ENCODE measurements around the gene OCIAD1. TPM values are rescaled to one million over a fixed set of nuclear protein-coding genes. Genes with fewer than 3 reads are reported as not detected.
A peak's percentile ranks its signal among the peaks of the same experiment; 100 is the strongest.
"Not testable (repeated sequence)": the region's sequence is repeated elsewhere in the genome, so short reads cannot be mapped to it uniquely, and the experiment has no call there.

OCIAD1 gene
- total RNA-seq, 2 donors from 2014 or later, result 94.5 to 112 TPM

DNA sequence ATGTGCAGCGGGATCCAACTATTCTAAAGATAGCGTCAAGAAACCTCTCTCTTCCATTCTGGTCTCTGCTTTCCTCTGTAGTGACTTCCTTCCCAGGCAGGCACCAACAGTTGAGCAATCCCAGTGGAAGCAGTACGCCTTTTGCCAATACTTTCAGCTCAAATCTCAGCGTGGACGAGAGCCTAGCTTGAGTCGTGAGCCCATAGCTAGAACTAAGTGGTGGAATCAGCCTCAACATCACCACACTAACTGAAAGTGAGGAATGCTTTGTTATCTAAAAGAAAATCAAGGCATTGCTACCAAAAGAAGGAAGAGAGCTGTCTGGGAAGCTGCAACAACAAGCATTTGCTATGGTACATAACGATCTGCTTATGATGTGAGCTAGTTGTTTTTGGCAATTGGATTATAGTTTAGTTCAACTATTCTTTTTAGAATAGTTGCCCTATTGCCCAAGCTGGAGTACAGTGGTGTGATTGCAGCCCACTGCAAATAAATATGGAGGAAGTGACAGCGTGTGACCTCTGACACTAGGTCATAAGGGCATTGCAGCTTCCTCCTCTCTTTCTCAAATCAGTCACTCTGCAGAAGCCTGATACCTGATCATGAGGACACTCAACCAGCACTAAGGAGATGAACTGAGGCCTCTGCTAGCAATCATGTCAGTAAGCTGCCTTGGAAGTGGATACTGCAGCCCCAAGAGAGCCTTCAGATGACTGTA is 26.1 kb upstream of the OCIAD1 start:
- DNase-seq (ENCODE audit: low spot score in 2 of 2) (no peak), ATAC-seq (no peak)
- no peak overlapping the region for H3K27ac Mint-ChIP-seq
- no peaks in the 10 kb centered on the region for H3K36me3 Mint-ChIP-seq
- H3K9me3 Mint-ChIP-seq, result no peaks in the 10 kb centered on the region

DNA sequence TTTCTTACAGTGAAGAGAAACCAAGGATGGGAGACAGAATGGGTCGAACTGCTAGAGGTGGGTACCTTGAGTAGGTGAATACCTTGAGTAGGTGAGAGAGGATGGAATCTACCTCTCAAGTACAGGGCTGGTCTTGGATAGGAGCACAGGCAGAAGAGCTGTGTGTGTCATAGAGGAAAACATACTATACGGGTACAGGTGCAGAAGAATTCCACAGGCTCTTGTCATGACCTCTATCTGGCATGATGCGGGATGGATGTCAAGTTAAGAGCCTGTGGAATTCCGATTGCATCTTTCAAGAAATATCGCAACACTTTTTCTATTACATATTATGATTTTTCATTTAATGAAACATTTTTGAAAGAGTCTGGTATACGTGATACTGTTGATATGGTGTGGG is 18.0 kb upstream of the OCIAD1 start:
- DNase-seq (ENCODE audit: low spot score in 2 of 2) (no peak), ATAC-seq (no peak)
- Mint-ChIP-seq H3K36me3 (no peaks in the 10 kb centered on the region), H3K9me3 (no peaks in the 10 kb centered on the region), H3K27ac (no peak overlapping the region)

DNA sequence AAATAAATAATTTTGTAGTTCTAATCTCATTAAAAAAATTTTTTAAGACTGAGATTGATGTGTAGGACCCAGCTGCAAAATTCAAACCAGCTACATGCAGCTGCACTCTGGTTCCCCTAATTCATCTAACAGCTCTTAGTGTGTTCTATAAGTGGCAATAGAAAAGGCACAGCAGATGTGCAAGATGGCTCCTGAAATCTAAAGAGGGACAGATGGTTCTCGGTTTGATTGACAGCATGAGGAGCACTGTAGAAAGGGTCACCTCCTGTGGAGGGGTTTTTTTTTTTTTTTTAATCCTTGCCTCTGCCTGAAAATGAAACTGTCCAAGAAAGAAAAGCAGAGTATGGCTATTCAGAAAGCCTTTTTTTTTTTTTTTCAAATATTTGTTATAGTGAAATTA is 16.9 kb upstream of the OCIAD1 start:
- no peak for DNase-seq (ENCODE audit: low spot score in 2 of 2)
- no peak for ATAC-seq
- no peak overlapping the region for H3K27ac Mint-ChIP-seq
- H3K36me3 Mint-ChIP-seq, result no peaks in the 10 kb centered on the region
- no peaks in the 10 kb centered on the region for H3K9me3 Mint-ChIP-seq

DNA sequence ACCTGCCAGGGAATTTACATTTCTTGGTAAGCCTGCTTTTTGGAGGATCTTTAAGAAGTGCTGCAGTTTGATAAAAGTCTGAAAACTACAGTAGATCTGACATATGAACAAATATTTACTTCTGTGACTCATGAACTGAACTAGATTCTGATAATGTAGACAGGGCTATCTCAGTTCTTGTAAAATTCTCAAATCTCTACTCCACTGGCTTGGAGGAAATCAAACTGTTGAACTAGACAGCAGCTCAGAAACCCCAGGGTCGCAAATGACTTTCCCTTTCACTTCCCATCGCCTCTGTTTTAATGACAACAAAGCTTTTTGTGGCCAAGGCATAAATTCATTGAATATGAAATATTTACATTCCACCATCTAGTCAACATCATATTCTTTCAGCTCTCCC is 15.4 kb upstream of the OCIAD1 start:
- no peak for ATAC-seq

DNA sequence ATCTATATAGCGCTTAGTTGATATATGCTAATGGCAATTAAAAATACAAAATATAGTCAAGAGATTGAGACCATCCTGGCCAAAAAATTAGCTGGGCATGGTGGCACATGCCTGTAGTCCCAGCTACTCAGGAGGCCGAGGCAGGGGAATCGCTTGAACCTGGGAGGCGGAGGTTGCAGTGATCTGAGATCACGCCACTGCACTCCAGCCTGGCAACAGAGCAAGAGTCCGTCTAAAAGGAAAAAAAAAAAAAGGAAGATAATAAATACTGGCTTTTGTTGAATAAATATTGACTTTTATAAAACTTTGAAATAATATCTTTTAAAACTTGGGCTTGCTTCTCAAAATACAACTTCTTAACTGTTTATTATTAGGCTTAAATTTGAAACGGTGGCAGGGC is 14.6 kb upstream of the OCIAD1 start:
- not testable (repeated sequence) for H3K36me3 Mint-ChIP-seq; ATAC-seq; H3K27ac Mint-ChIP-seq; DNase-seq (ENCODE audit: low spot score in 2 of 2); H3K9me3 Mint-ChIP-seq

More for the DNA sequence above, 15.4 kb upstream of the OCIAD1 start:
- no peak for DNase-seq (ENCODE audit: low spot score in 2 of 2)
- Mint-ChIP-seq H3K36me3 (peaks cover 0 to 5% of the 10 kb centered on the region in 2 donors), H3K27ac (no peak overlapping the region), H3K9me3 (peaks cover 0 to 6% of the 10 kb centered on the region in 2 donors)

DNA sequence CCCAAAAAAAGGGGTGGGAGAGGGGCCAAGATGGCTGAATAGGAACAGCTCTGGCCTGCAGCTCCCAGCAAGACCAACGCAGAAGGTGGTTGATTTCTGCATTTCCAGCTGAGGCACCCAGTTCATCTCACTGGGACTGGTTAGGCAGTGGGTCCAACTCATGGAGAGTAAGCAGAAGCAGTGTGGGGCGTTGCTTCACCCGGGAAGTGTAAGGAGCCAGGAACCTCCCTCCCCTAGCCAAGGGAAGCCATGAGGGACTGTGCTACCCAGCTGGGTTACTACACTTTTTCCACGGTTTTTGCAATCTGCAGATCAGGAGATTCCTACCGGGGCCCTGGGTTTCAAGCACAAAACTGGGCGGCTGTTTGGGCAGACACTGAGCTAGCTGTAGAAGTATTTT is 13.9 kb upstream of the OCIAD1 start:
- Mint-ChIP-seq H3K27ac (no peak overlapping the region), H3K9me3 (peaks cover 0 to 6% of the 10 kb centered on the region in 2 donors), H3K36me3 (peaks cover 0 to 5% of the 10 kb centered on the region in 2 donors)
- no peak for ATAC-seq
- no peak for DNase-seq (ENCODE audit: low spot score in 2 of 2)

DNA sequence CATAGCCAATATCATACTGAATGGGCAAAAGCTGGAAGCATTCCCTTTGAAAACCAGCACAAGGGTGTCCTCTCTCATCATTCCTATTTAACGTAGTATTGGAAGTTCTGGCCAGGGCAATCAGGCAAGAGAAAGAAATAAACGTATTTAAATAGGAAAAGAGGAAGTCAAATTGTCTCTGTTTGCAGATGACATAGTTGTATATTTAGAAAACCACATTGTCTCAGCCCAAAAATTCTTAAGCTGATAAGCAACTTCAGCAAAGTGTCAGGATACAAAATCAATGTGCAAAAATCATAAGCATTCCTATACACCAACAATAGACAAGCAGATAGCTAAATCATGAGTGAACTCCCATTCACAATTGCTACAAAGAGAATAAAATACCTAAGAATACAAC is 9.5 kb upstream of the OCIAD1 start:
- not testable (repeated sequence) for H3K27ac Mint-ChIP-seq; H3K36me3 Mint-ChIP-seq; H3K9me3 Mint-ChIP-seq; DNase-seq (ENCODE audit: low spot score in 2 of 2); ATAC-seq

DNA sequence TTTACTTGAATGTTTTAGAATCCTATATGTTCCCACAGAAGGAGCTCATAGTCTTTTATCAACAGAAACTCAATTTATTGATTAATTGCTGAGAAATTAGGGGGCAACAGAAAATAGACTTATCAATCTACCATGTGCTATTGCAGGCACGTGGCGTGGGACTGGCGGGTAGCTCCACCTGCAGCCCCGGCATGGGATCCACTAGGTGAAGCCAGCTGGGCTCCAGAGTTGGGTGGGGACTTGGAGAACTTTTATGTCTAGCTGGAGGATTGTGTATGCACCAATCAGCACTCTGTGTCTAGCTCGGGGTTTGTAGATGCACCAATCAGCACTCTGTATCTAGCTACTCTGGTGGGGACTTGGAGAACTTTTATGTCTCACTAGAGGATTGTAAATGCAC is 3.3 kb upstream of the OCIAD1 start:
- no peak for DNase-seq (ENCODE audit: low spot score in 2 of 2)
- ATAC-seq, result no peak
- peaks cover 9 to 10% of the 10 kb centered on the region in 2 donors for H3K9me3 Mint-ChIP-seq
- peaks cover 7 to 31% of the 10 kb centered on the region in 2 donors for H3K36me3 Mint-ChIP-seq
- H3K27ac Mint-ChIP-seq, result no peak overlapping the region

DNA sequence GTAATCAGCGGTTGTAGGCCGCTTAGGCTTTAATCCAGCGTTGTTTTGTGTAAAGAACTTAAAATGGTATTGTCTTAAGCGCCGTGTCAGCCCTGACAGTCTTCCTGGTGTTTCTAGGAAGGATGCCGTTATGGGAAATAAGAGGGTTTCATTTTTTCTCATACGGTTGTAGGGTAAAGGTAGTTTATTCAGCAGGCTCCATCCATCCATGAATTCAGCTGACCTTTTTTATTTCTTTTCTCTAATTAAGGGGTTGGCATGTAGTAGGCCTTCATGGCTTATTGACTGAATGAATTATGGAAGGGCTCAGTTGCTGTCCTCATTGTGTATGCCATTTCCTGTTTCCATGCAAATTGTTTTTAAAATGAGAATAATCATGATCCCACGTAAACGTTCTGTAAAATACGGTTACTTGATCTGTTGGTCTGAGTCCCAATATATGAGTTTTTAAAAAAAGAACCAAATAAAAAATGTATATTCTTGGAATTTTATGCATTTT is 693 bp downstream of the OCIAD1 start:
- ATAC-seq (no peak), DNase-seq (ENCODE audit: low spot score in 2 of 2) (no peak)
- peaks cover 15 to 44% of the 10 kb centered on the region in 2 donors for H3K36me3 Mint-ChIP-seq
- H3K27ac Mint-ChIP-seq, result peak overlapping the region; percentile 98 to 100
- H3K9me3 Mint-ChIP-seq, result peaks cover 9 to 10% of the 10 kb centered on the region in 2 donors

DNA sequence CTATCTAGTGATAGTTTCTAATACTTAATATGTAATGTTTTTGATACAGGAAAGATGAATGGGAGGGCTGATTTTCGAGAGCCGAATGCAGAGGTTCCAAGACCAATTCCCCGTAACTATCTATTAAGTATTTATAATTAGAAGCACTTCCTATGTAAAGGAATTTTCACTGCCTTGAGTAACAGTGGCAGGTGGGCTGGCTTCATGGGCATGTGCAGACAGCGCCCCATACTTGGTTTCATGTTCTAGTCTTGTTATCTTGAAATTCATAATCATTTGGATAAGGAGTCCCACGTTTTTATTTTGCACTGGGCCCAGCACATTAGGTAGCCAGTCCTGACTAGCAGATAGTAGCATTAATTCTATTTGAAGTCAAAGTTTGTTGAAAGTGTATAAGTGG is 1.7 kb downstream of the OCIAD1 start:
- no peak for DNase-seq (ENCODE audit: low spot score in 2 of 2)
- Mint-ChIP-seq H3K9me3 (peaks cover 9 to 10% of the 10 kb centered on the region in 2 donors), H3K27ac (no peak overlapping the region), H3K36me3 (peaks cover 15 to 45% of the 10 kb centered on the region in 2 donors)
- no peak for ATAC-seq

DNA sequence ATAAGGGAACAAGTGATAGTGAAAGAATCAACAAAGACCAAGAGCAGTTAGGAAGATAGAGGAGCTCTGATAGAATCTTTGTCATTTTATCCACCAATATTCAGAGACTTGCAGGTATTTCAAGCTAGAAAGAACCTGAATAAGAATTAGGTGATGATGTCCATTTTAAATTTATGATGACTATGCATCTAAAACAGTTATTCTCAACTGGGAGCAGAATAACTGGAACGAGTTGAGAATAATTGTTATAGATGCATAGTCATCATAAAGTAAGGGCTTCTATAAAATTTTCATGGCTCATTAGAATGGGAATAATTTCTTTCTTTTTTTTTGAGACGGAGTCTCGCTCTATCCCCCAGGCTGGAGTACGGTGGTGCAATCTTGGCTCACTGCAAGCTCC is 5.8 kb downstream of the OCIAD1 start:
- ATAC-seq (no peak), DNase-seq (ENCODE audit: low spot score in 2 of 2) (no peak)
- no peaks in the 10 kb centered on the region for H3K9me3 Mint-ChIP-seq
- H3K36me3 Mint-ChIP-seq, result peaks cover 8 to 32% of the 10 kb centered on the region in 2 donors
- H3K27ac Mint-ChIP-seq, result no peak overlapping the region

DNA sequence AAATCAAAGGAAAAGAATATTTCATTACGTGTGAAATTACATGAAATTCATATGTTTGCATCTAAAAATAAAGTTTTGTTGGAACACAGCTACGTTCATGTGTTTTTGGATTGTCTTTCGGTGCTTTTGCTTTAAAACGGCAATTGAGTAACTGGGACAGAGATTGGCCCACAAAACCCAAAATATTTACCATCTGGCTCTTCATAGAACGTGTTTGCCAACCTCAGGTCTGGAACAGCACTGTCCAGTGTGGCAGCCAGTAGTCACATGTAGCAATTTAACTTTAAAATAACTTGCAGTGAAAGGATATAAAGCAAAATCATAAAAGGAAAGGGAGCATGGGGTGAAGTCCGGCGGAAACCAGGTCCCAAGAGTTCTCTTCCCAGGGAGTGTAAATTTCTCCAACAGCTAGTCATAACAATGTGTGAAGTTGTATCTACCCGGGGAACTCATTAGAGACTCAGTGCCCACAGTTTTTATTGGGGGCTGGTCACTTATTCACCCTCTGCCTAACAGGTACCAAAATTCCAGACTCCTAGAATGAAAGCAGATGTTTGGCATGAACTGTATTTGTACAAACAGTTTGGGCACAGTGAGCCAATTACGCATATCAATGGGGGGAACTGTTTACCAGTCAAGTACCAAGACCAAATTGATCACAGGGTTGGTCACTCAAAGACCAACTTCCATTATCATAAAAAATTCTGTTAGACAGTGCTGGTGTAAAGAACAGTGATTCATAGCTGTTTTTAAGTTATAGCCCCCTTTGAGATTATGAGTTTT is 10.3 kb downstream of the OCIAD1 start:
- Mint-ChIP-seq H3K36me3 (peaks cover 10 to 41% of the 10 kb centered on the region in 2 donors), H3K9me3 (no peaks in the 10 kb centered on the region), H3K27ac (no peak overlapping the region)
- no peak for DNase-seq (ENCODE audit: low spot score in 2 of 2)
- ATAC-seq, result no peak

DNA sequence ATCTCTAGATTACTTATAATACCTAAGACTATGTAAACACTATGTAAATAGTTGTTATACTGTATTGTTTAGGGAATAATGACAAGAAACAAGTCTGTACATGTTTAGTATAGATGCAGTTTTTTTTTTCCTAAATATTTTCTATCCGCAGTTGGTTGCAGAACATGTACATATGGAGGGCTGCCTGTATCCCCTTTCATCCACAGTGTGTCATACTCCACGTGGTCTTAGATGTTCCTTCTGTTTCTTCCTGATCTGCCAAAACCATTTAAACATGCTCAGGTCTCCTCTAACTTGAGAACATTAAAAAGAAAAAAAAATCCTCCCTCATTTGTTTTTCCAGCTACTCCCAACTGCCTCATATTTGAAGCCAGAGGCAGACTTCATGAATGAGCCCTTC is 14.0 kb downstream of the OCIAD1 start:
- H3K9me3 Mint-ChIP-seq, result no peaks in the 10 kb centered on the region
- DNase-seq (ENCODE audit: low spot score in 2 of 2) (no peak), ATAC-seq (no peak)
- H3K27ac Mint-ChIP-seq, result no peak overlapping the region
- H3K36me3 Mint-ChIP-seq, result peaks cover 14 to 47% of the 10 kb centered on the region in 2 donors

DNA sequence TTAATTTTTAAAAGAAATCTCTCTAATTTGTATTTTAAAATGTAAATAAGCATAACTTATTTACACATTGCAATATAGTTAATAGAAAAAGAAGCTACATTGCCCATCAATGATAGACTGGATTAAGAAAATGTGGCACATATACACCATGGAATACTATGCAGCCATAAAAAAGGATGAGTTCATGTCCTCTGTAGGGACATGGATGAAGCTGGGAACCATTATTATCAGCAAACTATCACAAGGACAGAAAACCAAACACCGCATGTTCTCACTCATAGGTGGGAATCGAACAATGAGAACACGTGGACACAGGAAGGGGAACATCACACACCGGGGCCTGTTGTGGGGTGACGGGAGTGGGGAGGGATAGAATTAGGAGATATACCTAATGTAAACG is 17.9 kb downstream of the OCIAD1 start:
- not testable (repeated sequence) for H3K27ac Mint-ChIP-seq, ATAC-seq
- H3K36me3 Mint-ChIP-seq, result peaks cover 14 to 45% of the 10 kb centered on the region in 2 donors

DNA sequence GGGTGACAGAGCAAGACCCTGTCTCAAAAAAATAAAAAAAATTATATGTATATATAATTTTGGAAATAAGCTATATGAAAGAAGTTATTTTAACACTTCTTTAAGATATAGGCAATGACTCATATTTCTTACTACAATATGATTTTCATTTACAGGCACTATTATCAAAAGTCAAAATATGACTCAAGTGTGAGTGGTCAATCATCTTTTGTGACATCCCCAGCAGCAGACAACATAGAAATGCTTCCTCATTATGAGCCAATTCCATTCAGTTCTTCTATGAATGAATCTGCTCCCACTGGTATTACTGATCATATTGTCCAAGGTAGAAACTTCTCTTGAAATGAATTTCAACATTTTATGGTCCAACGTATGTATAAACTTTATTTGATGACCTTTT is 20.8 kb downstream of the OCIAD1 start:
- ATAC-seq (peak; percentile 88 to 94), DNase-seq (ENCODE audit: low spot score in 2 of 2) (no peak)
- H3K9me3 Mint-ChIP-seq, result no peaks in the 10 kb centered on the region
- peaks cover 7 to 35% of the 10 kb centered on the region in 2 donors for H3K36me3 Mint-ChIP-seq
- H3K27ac Mint-ChIP-seq, result peak overlapping the region; percentile 9 to 42

More for the DNA sequence above, 17.9 kb downstream of the OCIAD1 start:
- not testable (repeated sequence) for DNase-seq (ENCODE audit: low spot score in 2 of 2); H3K9me3 Mint-ChIP-seq

DNA sequence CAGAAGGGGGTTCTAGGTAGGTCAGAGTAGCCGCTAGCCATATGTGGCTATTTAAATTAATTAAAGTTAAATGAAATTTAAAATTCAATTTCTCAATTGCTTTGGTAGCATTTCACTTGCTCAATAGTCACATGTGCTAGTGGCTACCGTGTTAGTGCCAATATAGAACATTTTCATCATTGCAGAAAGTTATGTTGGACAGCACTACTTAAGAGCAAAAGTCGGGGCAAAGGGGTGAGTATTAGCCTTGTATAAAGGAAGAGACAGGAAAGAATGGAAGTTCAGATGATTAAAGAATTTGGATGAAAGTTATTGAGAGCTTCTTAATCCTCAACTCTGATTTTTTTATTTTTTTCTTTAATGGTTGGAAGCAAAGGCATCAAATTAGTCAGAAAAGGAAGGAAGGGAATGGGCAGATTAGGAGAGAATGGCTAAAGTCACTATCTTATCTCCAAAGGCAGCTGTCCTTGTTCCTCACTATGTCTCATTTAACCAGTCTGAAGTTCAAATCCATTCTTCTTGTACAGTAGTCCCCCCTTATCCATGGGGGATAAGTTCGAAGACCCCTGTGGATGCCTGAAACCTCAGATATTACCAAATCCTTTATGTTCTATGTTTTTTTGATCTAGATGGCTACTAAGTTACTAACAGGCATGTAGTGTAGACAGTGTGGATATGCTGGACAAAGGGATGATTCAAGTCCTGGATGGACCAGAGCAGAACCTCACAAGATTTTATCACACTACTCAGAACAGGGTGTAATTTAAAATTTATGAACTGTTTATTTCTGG is 22.9 kb downstream of the OCIAD1 start:
- H3K36me3 Mint-ChIP-seq, result peaks cover 4 to 29% of the 10 kb centered on the region in 2 donors
- no peak overlapping the region for H3K27ac Mint-ChIP-seq
- H3K9me3 Mint-ChIP-seq, result no peaks in the 10 kb centered on the region
- DNase-seq (ENCODE audit: low spot score in 2 of 2) (no peak), ATAC-seq (no peak)

DNA sequence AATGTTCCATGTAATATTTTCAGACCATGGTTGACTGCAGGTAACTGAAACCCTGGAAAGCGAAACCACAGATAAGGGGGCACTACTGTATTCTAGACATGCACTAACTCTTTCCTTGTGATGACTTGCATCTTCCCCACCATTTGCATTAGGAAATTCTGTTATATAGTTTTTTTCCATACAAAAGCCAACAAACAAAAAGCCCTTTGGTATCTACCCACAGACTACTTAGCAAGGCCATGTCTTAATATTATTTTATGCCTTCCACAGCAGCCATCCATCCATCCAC is 23.5 kb downstream of the OCIAD1 start:
- Mint-ChIP-seq H3K36me3 (peaks cover 4 to 29% of the 10 kb centered on the region in 2 donors), H3K27ac (peak overlapping the region in 1 of 2 donors; percentile 45), H3K9me3 (no peaks in the 10 kb centered on the region)
- no peak for DNase-seq (ENCODE audit: low spot score in 2 of 2)
- no peak for ATAC-seq
